Psoas muscle (tissue), 8 donors: Measurements from ENCODE around the gene F12. TPM values are rescaled to one million over a fixed set of nuclear protein-coding genes. Genes with fewer than 3 reads are reported as not detected.

Source experiments
- ATAC-seq, 4 donors: fragments of 200-7000 bp; cut with Tn5 transposase; one replicate each; pipeline ENCODE4 v1.9.1; 2020; ENCODE audit warnings: moderate library complexity in 3 of 4, mild to moderate bottlenecking in 2 of 4
- DNase-seq, 2 donors: peaks; one replicate each; pipeline ENCODE4 v3.0.0-alpha.2; 2020
- H3K27ac ChIP-seq: fragments of 200-600 bp; one replicate; pipeline ENCODE4 v1.8.0; 2022
- H3K27me3 ChIP-seq, 3 donors: fragments of 200-600 bp in 1 of 3; one replicate each; pipeline versions ENCODE4 v1.6.1 to v1.8.0; 2013 to 2022; ENCODE audit warnings: low read length in 2 of 3, mild to moderate bottlenecking in 2 of 3, moderate library complexity in 1 of 3; ENCODE audit not compliant: insufficient read depth in 3 of 3
- H3K36me3 ChIP-seq, 2 donors: fragments of 200-600 bp in 1 of 2; one replicate each; pipeline versions ENCODE4 v1.6.1 to v1.8.0; 2013 to 2022; ENCODE audit warnings: low read depth in 1 of 2, mild to moderate bottlenecking in 1 of 2, moderate library complexity in 1 of 2; ENCODE audit not compliant: insufficient read depth in 1 of 2
- H3K4me1 ChIP-seq: fragments of 200-600 bp; one replicate; pipeline ENCODE4 v1.8.0; 2022
- H3K4me3 ChIP-seq: fragments of 200-600 bp; one replicate; pipeline ENCODE4 v1.8.0; 2022; ENCODE audit warnings: mild to moderate bottlenecking
- H3K9me3 ChIP-seq: fragments of 200-600 bp; one replicate; pipeline ENCODE4 v1.8.0; 2022
- WGBS, 3 donors: extraction: QIAGEN DNeasy Blood & Tissue Kit; methylation state at CpG; one replicate each; pipeline versions ENCODE4 v1.1.6 to v1.1.7; 2013; 5-methylcytosine and 5-hydroxymethylcytosine counted together
- intact Hi-C, 2 donors: fragments of 100-400 bp; cut with DNase I; formaldehyde crosslinking; loops; one replicate each; pipeline versions ENCODE4 v1.11.0 to v1.14.2; 2022
- polyA plus RNA-seq, 3 donors: library from polyadenylated mRNA; stranded (reverse); fragments of 200-250 nt; gene quantifications; one replicate each; pipeline ENCODE4 v1.2.3, GENCODE V29; 2013
- total RNA-seq, 4 donors: library from RNA; stranded (reverse); fragmentation: NEBNext Ultra II Directional in 2 of 4; extraction: Animal tissue kit (Norgen Biotek cat#: 25700) in 2 of 4; gene quantifications; one replicate each; pipeline versions ENCODE4 v1.2.1 to v1.2.4, GENCODE V29; 2021 to 2023
- TF ChIP-seq, protein P1 (sequence below): fragments of 200-600 bp; IDR thresholded peaks from one replicate; pipeline ENCODE4 v1.8.0; 2022; ENCODE audit warnings: antibody characterized with exemption
- donor health status: healthy with polysubstance abuse.
- donor health status: DM: no; HTN: no; CAD: no; lungs with moderate emphysema.
- donor health status: Bipolar disorder and iron deficiency.
- donor health status: healthy.
- donor health status: DM: yes; HTN: yes; CAD: no.
- donor health status: DM: no; HTN: no; CAD: no.
- donor health status: DM: no; HTN: no; CAD: no.
- donor health status: DM: yes; HTN: yes; CAD: no.

Gene F12
- total and polyA plus RNA-seq, 7 donors, result 0.06 to 0.81 (median 0.24) TPM; not detected in 3

DNA sequence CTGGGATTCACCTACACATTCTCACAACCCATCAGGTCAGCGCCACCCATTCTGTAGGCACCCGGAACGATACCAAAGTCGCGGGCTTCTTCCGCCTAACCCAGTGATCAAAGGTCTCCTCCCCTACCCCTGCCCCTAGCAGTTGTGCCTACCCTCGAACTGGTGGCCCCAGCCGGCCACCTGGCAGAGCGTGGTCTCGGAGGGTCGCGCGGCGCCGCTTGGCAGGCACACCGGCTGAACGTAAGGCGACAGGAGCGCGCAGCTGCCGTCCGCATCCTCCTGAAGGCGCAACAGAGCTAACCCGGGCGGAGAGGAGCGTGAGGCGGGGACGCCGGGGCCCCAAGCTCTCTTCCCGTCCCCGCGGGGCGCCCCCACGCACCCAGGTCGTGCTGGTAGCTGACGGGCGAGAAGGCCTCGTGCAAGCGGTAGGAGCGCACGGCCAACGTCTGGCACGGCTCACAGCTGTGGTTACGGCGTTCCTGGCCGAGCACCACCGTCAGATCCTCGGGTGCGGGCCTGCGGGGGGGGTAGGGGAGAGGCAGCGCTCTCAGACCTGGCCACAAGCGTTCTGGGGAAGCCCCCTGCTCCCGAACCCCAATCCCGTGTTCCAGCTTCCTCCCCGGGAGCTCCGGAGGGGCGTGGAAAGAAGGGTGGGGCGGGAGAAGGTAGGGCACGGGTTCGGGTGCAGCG, 6.1 kb downstream of the F12 start:
- ATAC-seq (peak in 1 of 4 donors; percentile 14), DNase-seq (peak; percentile 28 to 54)
- TF ChIP-seq, protein P1, sequence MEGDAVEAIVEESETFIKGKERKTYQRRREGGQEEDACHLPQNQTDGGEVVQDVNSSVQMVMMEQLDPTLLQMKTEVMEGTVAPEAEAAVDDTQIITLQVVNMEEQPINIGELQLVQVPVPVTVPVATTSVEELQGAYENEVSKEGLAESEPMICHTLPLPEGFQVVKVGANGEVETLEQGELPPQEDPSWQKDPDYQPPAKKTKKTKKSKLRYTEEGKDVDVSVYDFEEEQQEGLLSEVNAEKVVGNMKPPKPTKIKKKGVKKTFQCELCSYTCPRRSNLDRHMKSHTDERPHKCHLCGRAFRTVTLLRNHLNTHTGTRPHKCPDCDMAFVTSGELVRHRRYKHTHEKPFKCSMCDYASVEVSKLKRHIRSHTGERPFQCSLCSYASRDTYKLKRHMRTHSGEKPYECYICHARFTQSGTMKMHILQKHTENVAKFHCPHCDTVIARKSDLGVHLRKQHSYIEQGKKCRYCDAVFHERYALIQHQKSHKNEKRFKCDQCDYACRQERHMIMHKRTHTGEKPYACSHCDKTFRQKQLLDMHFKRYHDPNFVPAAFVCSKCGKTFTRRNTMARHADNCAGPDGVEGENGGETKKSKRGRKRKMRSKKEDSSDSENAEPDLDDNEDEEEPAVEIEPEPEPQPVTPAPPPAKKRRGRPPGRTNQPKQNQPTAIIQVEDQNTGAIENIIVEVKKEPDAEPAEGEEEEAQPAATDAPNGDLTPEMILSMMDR, result no peak
- intact Hi-C loops, result no loop called here
- WGBS, 3 donors, result 1 to 3% (median 1%) methylated on average over 50 to 61 of the region's 61 CpGs
- no peak overlapping the region for H3K27ac ChIP-seq
- no peaks in the 10 kb centered on the region for H3K36me3 ChIP-seq
- H3K9me3 ChIP-seq, result no peaks in the 10 kb centered on the region
- H3K4me3 ChIP-seq, result peak overlapping the region; percentile 60
- peaks cover 0 to 66% (median 35%) of the 10 kb centered on the region in 3 donors for H3K27me3 ChIP-seq
- H3K4me1 ChIP-seq, result peaks cover 14% of the 10 kb centered on the region

DNA sequence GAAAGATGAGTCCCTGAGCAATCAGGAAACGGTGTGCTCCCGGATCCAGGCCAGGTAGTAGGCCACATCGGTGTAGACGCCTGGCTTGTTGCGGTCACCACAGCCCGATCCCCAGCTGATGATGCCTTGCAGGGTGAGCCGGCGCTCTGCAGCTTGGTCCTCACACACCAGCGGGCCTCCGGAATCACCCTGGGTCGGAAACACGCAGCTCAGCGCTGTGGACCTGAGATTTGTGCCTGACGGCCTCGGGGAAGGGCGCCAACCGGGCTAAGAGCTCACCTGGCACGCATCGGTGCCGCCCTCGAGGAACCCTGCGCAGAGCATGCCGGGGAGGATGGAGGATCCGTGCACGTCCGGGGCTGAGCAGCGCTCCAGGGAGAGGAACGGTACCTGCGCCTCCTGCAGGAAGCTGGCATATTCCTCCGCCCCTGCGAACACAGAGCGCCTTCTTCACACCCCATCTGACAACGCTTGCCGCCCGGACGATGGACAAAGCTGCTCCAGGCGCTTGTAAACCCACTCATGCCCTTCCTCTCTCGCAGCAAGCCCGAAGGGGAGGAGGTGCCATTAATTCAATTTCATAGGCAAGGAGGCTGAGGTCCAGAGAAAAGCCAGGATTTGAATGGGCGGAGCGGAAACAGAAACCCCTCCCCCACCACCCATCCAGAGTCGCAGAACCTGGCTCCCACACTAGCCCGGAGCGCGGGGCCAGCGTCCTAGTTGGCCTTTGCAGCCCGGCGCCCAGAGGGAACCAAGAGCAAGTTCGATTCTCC, 6.9 kb downstream of the F12 start:
- no peak overlapping the region for H3K27ac ChIP-seq
- ATAC-seq (peak; percentile 24 to 50 (median 31)), DNase-seq (peak in 1 of 2 donors; percentile 30)
- peaks cover 0 to 73% (median 35%) of the 10 kb centered on the region in 3 donors for H3K27me3 ChIP-seq
- intact Hi-C loops, result no loop called here
- peaks cover 14% of the 10 kb centered on the region for H3K4me1 ChIP-seq
- no peaks in the 10 kb centered on the region for H3K9me3 ChIP-seq
- WGBS, 3 donors, result 4 to 6% (median 6%) methylated on average over 47 to 49 of the region's 49 CpGs
- H3K36me3 ChIP-seq, result no peaks in the 10 kb centered on the region
- TF ChIP-seq, protein P1, result no peak
- peak overlapping the region; percentile 22 for H3K4me3 ChIP-seq

DNA sequence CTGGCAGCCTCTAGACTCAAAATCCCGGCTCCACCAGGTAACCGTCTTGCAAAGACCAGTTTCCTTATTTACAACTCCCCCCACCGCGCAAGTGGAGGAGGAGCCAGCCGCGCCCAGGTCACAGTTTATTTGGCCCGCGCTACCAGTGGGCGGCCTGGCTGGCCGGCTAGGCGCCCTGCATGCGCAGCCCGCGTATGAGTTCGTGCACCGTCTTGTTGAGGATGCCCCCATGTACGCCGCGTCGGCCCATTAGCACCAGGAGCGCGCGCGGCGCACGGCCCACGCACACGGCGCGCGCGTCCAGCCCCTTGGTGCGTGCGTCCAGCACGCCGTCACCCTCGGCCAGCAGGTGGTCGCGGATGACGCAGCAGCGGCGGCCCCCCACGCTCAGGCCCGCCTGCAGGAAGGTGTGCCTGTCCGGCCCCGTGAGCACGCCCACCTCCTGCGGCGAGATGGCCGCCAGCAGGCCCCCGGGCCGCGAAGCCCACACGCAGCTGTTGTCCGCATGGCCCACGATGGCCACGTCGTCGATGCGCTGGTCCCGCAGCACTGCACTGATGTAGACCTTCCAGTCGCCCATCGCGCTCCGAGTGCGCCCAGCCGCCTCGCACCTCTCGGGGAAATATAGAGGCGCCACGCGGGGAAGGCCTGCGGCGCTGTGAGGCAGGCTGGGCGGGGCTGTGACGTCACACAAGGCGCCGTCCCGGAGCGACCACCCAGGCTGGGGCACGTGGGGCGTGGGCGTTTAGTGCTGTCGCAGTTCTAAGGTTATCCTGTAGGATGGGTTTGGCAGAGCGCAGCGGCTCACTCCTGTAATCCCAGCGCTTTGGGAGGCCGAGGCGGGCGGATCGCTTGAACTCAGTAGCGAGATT, 9.1 kb downstream of the F12 start, which contains the start of gene PFN3:
Gene PFN3, minus strand, starts transcription at position 665 of the 872 bp plus-strand sequence. Its CDS starts 85 bp downstream, at position 580.
- TF ChIP-seq, protein P1, result no peak
- ATAC-seq (no peak), DNase-seq (no peak)
- no peak within 1 kb of the TSS for H3K27ac ChIP-seq
- H3K4me3 ChIP-seq, result no peak within 1 kb of the TSS
- H3K4me1 ChIP-seq, result peaks cover 14% of the 10 kb centered on the region
- H3K9me3 ChIP-seq, result no peaks in the 10 kb centered on the region
- 10 to 12% (median 11%) methylated on average over 72 to 92 of the region's 92 CpGs for WGBS, 3 donors
- H3K27me3 ChIP-seq, result peaks cover 0 to 72% (median 36%) of the 10 kb centered on the region in 3 donors
- no peaks in the 10 kb centered on the region for H3K36me3 ChIP-seq
- intact Hi-C loops, result no loop called here

DNA sequence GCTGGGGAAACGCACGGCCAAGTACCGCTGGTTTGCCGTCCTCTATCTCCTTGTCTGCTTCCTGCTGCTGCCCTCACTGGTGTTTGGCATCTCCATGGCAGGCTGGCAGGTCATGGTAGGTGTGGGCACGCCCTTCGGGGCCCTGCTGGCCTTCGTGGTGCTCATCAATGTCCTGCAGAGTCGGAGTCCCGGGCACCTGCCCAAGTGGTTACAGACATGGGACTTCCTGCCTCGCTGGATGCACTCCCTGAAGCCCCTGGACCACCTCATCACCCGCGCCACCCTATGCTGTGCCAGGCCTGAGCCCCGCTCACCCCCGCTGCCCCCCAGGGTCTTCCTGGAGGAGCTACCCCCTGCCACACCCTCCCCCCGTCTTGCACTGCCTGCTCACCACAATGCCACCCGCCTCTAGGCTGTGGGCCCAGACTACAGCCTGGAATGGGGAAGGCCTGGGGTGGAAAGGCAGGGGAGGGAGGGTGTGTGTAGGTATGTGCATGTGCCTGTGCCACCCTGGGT, 11.4 kb downstream of the F12 start:
- H3K4me3 ChIP-seq, result no peak overlapping the region
- ATAC-seq (no peak), DNase-seq (no peak)
- TF ChIP-seq, protein P1, result no peak
- peaks cover 1% of the 10 kb centered on the region for H3K4me1 ChIP-seq
- no peak overlapping the region for H3K27ac ChIP-seq
- H3K36me3 ChIP-seq, result no peaks in the 10 kb centered on the region
- peaks cover 0 to 54% (median 27%) of the 10 kb centered on the region in 3 donors for H3K27me3 ChIP-seq
- intact Hi-C loops, result no loop called here
- H3K9me3 ChIP-seq, result no peaks in the 10 kb centered on the region
- 84 to 89% (median 85%) methylated on average over 16 of the region's 16 CpGs for WGBS, 3 donors
